Stimulated activated naive CD8-positive, alpha-beta T cell treated with anti-CD3 and anti-CD28 coated beads, Interleukin-15, Interleukin-2, amounts not matched to agents 100 U/mL and 50 U/mL, for 24 hours (primary cell): ENCODE measurements around the gene TUBB2A.
"Not testable (repeated sequence)": the region's sequence is repeated elsewhere in the genome, so short reads cannot be mapped to it uniquely, and the experiment has no call there.

ENCODE experiments used
- ATAC-seq: fragments of 150-1000 bp; cut with Tn5 transposase; one replicate; pipeline ENCODE4 v1.10.0; 2021
- DNase-seq: peaks from one replicate; pipeline ENCODE4 v3.0.0; 2021

TUBB2A gene

DNA sequence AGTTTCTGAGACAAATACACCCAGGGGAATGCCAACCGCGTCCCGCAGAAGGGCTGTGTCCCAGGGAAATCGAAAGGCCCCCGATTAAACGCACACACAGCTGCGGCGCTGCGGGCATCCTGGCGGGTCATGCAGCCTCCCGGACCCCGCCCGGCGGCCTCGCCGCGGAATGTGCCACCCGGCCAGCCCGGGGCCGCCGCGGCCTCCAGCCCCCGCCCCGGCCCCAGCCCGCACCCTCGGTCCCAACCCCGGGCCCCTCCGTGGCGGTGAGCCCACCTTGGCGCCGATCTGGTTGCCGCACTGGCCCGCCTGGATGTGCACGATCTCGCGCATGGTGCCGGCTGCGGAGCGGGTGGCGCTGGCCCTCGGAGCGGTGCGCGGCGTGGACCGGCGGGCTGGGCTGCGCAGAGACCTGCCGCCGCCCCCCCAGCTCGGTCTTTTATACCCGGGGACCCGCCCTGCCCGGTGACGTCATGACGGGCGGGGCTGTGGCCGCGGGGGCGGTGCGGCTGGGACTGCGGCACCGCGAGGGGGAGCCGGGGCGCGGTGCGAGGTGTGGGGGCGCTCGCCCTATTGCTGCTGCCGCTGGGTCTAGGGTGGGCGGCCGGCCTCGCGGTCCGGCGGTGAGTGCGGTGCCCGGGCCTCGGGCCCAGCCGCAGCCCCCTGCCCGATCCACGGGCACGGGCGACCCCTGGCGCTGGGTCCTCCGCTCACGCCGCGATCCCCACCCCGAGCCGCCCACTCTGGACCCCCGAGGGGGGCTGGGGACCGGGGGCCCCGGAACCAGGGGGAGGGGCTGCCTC is at the start of gene TUBB2A:
Gene TUBB2A, minus strand, starts transcription at position 414 of the 803 bp plus-strand sequence. Its CDS starts 81 bp downstream, at position 333.
- ATAC-seq (peak; percentile 76), DNase-seq (peak; percentile 87)

DNA sequence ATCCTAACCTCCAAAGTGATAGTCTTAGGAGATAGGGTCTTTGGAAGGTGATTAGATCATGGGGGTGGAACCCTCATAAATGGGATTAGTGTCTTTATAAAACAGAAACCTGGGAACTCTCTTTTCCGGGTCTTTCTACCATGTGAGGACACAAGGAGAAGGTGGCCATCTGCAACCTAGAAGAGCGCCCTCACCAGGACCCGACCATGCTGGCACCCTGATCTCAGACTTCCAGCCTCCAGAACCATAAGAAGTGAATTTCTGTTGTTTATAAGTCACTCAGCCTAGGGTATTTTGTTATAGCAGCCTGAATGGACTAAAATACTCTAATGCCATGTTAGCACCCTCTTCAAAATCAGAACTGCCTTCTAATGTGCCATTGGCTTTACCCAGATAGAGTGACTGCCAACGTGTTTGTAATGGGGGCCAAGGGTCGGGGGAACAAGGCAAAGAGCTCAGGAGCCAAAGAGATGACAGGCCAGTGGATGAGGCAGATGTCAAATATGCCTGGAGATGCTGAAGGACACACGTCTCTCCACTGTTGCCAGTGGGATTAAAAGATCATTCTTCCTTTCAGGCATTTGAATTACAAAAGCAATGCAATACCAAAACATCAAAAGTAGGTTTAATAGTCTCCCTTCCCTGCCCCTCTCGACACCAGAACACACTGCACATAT is 49.1 kb upstream of the TUBB2A start:
- DNase-seq (no peak), ATAC-seq (no peak)

DNA sequence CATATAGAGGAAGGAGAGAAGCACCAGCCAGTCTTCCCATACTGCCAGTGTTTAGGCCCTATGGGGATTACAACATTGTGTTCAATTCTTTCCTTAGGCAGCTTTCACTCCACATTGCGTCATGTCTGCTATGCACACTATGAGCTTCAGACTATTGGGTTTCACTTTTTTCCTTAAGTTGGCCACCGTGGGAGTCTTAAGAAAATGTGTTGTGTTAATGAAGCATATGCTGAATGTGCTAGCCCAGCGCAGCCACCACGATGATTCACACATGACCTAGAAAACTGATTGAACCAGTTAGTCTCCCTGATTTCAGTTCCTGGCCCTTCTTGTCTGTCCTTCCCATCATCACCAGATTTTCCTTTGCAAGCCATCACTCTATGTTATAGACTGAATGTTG is 48.6 kb upstream of the TUBB2A start:
- no peak for ATAC-seq
- no peak for DNase-seq

DNA sequence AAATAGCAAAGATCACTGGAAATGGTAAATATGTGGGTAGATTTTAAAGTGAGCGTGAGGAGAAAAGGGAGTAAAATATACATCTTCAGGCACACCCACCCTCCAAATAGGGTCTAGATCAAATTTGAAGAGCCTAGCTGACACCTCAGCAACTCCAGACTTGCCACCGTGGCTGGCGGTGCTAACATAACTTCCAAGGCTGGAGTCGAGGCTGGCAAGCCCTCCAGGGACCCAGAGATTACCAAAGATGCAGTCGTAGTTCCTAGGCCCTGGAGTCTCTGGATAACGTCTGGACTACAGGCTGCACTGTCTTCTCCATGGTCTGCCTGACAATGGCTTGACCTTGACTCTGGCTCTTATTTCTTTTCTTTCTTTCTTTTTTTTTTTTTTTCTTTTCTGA is 47.6 kb upstream of the TUBB2A start:
- no peak for DNase-seq

DNA sequence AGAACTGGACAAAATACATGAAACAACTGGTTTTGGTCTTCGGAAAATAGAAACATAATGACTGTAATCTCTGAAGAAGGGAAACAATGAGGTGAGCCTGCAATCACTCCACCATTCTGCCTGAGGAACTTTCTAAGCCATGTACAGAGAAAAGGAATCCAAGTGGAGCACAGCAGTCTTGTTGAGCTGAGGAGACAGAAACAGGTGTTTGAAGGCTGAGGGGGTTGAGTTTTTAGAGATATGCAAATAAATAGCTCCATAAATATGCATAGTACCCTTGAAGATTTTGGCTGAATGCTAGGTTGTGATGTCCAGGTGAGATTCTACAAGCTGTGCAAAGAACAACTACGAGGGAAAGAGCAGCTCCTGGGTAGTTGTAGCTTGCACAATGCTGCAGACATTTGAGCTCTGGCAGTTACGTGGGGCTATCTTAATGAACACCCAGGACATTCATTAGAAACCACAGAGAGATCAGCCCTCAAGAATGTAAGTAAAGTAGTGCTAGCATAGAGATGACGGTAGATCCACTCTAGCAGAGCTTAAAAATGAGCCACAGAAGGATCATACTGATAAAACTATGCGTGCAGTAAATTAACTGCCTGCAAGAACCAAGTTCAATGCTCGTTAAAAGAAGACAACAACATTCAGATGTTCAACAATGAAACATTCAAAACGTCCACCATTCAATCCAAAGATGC is 45.8 kb upstream of the TUBB2A start:
- DNase-seq (no peak), ATAC-seq (no peak)

More for the DNA sequence above, 47.6 kb upstream of the TUBB2A start:
- no peak for ATAC-seq

DNA sequence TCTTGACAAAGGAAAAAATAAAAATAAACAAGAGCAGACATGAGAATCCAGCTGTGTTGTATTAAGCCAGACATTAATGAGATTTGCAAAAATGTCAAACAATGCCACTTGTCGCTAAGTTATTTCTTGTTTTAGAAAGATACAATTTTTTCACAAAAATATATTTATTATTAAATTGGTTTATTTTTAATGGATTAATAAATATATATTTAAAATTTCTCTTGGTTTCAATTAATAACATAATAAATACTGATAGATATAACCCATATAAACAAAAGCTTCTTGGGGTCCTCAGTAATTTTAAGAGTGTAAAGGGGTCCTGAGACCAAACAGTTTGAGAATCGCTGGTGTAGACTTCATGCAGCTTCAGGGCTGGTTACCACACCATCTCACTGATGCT is 44.0 kb upstream of the TUBB2A start:
- ATAC-seq (no peak), DNase-seq (no peak)

DNA sequence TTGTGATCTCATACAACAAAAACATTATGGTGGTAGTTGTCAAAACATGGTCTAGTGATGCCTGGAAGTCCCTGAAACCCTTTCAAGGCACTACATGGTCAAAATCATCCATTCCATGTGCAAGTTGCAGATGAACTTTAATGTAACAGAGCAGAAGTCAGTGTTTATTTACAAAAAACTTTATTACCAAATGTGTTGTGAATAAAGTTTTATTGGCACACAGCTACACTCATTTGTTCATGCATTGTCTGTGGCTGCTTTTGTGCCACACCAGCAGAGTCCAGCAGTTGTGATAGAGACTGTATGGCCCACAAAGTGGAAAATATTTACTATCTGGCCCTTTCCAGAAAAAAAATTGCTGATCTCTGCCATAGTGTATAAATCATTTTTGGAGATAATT is 43.3 kb upstream of the TUBB2A start:
- DNase-seq (no peak), ATAC-seq (no peak)

DNA sequence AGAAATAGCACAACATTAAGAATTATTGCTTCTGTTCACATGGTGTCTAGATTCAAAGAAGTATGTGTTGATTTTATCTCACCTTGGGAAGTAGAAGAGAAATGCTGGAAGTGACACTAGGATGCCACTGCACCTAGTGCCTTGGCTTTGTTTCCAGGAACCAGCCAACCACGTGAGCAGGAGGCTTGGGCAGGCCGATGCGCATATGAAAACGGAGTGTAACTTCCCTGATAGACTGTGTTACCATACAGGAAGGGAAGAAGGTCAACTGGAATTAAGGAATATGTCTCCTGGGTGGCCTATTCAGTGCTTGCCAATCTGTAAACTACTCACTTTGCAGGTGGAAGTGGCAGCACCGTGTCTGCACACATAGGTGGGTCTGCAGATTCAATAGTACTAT is 42.0 kb upstream of the TUBB2A start:
- DNase-seq (no peak), ATAC-seq (no peak)

DNA sequence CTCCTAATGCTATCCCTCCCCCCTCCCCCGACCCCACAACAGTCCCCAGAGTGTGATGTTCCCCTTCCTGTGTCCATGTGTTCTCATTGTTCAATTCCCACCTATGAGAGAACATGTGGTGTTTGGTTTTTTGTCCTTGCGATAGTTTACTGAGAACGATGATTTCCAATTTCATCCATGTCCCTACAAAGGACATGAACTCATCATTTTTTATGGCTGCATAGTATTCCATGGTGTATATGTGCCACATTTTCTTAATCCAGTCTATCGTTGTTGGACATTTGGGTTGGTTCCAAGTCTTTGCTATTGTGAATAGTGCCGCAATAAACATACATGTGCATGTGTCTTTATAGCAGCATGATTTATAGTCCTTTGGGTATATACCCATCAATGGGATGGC is 40.4 kb upstream of the TUBB2A start:
- DNase-seq, ATAC-seq: not testable (repeated sequence)

DNA sequence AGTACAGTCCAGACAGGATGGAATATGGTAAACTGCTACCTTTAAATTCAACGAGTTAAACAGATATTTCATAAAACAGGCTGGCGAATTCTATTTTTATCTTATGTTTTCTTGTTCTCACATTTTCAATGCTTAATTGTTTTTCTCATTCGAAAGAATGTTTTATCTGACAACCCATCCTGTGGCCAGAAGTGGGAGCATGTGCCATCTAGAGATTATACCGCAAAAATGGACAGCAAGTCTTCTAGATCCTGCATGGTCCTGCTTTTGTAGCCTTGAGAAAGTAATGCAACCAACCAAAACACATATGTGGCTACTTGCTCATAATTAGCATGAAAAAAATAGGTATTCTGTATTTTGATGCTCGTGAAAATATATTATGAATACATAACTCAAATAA is 39.4 kb upstream of the TUBB2A start:
- ATAC-seq (no peak), DNase-seq (no peak)

DNA sequence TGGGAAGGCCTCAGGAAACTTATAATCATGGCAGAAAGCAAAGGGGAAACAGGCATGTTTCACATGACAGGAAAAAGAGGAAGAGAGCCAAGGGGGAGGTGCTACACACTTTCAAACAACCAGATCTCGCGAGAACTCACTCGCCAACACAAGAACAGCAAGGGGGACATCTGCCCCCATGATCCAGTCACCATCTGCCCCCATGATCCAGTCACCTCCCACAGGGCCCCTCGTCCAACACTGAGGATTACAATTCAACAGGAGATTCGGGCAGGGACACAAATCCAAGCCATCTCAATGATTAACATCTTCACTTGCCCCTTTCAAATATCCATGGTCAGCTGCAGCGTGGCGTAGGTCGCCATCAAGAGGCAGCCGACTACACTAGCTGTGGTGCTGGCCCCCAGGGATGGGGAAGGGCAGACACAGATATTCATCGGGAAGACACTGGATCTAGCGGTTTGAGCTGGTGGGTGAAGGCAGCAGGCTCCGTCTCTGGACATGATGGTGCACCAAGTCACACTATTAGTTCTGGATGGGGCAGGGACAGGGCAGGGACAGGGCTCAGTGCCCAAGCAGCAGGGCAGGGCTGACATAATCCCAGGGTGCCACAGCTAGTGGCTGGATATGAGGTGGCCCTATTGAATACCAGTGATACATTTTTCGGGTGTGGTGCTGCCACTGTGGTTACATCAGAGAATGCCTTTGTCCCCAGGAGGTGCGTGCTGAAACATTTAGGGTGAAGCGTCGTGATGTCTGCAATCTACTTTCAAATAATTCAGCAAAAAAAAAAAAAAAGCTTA is 38.6 kb upstream of the TUBB2A start:
- ATAC-seq: no peak
- DNase-seq: no peak

DNA sequence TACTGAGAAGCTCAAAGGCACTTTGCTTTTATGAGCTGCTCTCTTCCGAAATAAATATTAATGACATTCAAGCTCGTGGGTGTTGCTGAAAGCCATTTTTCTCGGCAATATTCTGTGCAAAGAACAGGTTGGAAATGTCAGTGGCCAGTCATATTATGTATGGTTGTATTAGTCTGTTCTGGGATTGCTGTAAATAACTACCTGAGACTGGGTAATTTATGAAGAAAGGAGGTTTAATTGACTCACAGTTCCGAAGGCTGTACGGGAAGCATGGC is 38.0 kb upstream of the TUBB2A start:
- DNase-seq: no peak
- ATAC-seq: no peak

DNA sequence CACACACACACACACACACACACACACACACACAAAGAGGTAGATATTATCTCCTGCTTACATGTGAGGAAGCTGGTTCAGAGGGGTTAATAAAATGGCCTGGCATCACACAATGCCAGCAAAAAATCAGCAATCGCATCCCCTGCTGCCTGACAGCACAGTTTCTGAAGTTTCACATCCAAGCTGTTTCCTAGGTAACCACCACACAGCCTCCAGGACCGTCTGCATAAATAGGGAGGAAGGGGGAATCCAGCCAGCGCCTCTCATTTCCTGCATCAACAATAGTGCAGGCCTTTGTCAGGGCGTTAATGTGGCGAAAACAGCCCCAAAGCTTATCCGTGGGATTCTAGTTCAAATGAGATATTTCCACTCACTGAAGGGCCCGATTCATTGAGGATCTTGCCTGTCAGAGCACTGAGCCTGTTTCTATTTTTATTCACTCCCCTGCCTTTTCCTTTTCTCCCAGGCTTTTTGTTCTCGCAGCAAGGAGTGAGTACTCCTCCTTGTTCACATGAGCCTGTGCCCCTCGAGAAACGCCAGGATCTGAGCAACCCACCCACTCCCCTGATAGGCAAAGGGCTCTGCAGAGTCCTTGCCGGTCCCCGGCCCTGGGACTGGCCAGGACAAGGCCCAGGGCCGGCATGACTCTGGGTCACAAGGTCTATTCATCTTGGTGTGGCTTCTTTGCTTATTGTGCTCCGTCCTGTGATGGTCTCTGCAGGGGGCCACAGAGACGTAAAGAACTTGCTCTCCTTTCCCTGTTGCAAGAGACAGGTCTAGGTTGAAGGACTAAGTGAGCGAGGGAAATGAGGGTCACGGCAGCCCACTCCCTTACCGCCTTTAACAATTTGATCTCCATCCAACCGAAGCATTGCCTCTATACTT is 37.4 kb upstream of the TUBB2A start:
- DNase-seq (no peak), ATAC-seq (no peak)

DNA sequence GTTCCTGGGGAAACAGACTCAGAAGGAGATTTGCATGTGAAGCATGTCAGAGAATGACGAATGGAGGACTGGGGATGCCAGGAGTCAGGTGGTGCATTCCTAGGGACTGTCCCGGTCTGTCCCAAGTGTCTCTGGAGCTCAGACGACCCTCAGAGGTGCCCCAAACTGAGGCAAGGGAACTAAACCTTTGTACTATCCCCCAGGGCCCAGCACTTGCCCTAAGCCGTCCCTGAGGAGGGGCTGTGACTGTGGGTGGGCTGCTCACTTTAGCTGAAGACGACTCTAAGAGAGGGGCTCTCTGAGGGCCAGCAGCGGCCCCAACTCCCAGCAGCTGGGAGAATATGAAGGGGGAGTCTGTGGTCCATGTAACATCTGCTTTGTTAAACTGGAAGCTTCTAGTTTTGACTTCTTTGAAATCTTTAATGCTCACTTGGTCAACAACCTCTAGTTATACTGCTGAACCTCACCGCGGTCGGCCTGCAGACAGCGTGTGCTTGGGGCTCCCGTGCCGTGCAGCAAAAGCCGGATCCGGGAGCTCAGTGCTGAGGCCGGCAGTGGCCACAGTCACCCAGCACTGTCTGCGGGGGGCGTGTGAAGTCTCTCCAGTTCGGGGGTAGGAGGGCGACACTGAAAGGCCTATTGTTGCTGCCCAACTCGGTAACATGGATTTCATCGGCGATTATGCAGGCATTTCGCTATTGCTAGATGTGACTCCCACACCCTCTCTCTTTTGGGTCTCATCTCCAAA is 35.9 kb upstream of the TUBB2A start:
- DNase-seq (no peak), ATAC-seq (peak; percentile 14)

DNA sequence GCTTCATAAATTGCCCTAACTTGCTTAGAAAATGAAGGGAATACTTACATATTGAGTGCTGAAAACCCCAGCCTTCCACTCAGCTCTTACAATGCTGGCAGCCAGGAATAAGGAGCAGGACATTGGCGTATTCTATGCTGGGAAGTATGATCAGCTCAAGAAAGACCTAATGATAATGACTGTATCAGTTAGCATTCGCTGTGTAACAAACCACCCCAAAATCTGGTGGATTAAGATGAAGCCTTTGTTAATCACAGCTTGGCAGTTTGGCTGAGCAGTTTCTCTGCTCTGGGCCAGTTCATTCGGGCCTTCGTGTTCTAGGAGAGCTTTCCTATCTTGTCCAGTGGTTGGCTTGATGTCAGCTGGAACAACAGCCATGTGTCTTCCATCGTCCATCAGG is 33.4 kb upstream of the TUBB2A start:
- DNase-seq (no peak), ATAC-seq (no peak)

DNA sequence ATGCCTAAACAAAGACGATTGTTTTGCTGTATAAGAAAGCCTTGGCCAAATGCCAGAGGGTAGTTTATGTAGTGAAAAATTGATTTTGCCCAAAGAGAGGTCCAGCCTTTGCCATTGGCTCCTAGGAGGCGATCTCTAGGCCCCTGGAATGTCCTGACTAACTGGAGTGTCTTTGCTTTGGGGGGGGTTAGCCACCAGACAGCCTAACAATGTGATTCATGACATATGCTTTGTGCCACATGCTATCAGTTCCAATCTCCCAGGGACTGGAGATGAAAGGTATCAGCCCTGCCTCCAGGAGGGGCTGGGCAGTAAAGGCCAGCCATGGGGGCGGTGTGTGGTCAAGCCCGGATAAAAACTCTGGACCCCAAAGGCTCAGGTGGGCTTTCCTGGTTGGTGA is 32.7 kb upstream of the TUBB2A start:
- DNase-seq (no peak), ATAC-seq (no peak)

DNA sequence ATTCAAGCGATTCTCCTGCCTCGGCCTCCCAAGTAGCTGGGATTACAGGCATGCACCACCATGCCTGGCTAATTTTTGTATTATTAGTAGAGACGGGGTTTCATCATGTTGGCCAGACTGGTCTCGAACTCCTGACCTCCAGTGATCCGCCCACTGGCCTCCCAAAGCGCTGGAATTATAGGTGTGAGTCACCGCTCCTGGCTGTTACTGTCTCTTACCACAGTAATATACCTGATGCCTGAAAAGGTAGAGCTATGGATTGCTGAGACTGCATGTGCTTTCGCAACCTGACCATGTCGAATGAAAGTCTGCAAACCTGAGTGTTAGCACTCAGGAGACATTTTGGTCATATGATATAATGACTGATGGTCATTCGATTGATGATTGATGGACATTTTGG is 31.8 kb upstream of the TUBB2A start:
- ATAC-seq: not testable (repeated sequence)

DNA sequence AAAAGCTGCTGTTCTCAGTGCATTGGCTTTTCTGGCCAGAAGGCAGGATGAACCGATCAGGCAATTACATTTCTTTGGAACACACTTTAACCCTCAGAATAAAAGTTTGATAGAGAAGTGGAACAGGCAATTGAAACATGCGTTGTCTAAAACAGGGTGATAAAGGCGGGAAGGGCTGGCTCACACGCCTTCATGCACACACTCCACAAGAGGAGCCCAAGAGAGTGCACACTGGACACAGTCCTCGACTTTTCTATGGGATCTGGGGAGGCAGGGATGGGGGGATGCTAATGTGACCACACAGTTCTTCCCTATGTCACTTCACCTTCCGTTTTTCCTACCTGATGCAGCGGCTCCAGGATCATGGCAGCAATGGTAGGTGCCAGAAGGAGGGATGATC is 30.9 kb upstream of the TUBB2A start:
- no peak for ATAC-seq
- no peak for DNase-seq

More for the DNA sequence above, 31.8 kb upstream of the TUBB2A start:
- not testable (repeated sequence) for DNase-seq

DNA sequence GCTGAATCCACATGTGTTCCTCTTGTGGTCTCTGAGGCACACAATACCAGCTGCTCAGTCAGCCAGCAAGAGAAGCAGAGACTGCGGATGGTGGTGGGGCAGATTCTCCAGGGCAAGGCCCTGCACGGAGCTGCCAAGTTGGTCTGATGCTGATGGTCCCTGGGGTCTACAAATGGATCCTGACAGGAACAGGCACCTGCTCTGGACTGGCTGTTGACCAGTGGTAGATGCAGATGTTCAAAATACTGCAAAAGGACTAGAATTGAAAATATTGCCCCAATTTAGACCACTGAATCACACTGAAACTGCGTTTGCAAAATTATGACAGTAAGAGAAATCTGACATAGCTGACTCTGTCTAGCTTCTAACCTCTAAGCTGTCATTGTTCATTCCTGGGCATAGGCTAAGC is 29.6 kb upstream of the TUBB2A start:
- DNase-seq (no peak), ATAC-seq (no peak)

DNA sequence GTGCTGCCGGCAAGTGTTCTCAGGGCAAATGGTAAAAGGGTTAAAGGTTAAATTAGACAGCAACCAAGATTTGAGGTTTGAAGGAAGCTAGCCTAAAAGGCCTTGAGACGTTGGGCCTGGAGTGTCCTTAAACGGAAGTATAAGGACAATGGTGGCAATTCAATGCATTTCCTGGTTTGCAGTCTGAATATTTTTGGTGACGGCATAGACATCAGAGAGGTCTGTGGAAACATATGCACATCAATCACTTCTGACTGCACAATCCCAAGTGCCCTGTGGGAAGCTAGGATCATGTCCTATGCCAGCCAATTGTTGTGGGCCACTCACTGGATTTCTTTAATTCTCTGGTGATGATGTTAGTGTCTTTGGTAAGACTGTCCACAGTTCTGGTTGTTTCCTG is 25.7 kb upstream of the TUBB2A start:
- ATAC-seq (no peak), DNase-seq (no peak)

DNA sequence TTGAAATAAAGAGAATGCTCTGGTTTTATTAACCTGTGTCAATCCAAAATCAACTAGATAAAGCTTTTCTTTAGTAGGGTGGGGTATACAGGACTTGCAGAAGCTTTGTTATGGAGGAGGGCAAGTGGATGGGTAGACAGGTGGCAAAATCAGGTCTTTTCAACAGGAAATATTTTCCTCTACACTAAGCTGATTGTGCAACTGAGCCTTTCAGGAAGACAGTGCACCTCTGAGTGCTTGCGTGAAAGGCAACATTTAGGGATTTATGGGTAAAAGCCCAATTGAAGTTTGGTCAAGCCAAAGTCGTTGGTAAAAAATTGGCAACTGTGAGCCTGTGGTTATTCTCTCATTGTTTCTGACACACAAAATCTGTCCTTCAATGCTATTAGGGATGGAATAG is 23.8 kb upstream of the TUBB2A start:
- ATAC-seq: no peak
- no peak for DNase-seq
